WTC11 (cell line): ENCODE measurements around the gene KCNK7.

Experiments used
- CREB1 ChIP-seq: sonication (generic); formaldehyde crosslinking; IDR thresholded peaks from 2 replicates; pipeline ENCODE4 v1.8.0; 2023; ENCODE audit warnings: mild to moderate bottlenecking, missing genetic modification reagents
- ZNF232 ChIP-seq: sonication (generic); formaldehyde crosslinking; IDR thresholded peaks from 2 replicates; pipeline ENCODE4 v1.8.0; 2022; ENCODE audit warnings: mild to moderate bottlenecking, missing genetic modification reagents
- TF ChIP-seq, protein P1 (sequence below): fragments of 200-600 bp; IDR thresholded peaks from 2 replicates; pipeline ENCODE4 v1.8.0; 2022; ENCODE audit warnings: antibody characterized with exemption
- TF ChIP-seq, protein P2 (sequence below): sonication (generic); formaldehyde crosslinking; IDR thresholded peaks from 2 replicates; pipeline ENCODE4 v1.8.0; 2022; ENCODE audit warnings: mild to moderate bottlenecking, missing genetic modification reagents
- TF ChIP-seq, protein P3 (sequence below): sonication (generic); formaldehyde crosslinking; IDR thresholded peaks from 2 replicates; pipeline ENCODE4 v1.8.1; 2022; ENCODE audit warnings: mild to moderate bottlenecking, missing genetic modification reagents, moderate library complexity, borderline replicate concordance

DNA sequence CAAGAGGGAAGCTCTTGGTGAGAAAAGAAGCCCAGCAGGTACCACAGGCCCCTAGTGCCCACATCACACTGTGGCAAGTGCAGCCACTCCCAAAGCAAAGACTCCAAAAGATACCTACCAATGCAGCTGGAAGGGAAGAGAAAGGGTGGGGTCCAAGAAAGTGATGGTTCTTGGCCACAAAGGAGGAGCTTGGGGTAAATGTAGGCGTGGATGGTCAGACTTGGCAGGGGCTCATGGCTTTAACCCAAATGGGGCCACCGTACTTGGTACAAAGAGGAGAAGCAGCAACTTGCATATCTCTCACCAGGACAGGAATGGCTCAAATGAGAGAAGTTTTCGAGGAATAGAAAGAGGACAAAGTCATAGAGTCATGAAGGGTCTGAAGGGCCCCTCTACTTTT, 13.6 kb upstream of the KCNK7 start:
- TF ChIP-seq, protein P1, sequence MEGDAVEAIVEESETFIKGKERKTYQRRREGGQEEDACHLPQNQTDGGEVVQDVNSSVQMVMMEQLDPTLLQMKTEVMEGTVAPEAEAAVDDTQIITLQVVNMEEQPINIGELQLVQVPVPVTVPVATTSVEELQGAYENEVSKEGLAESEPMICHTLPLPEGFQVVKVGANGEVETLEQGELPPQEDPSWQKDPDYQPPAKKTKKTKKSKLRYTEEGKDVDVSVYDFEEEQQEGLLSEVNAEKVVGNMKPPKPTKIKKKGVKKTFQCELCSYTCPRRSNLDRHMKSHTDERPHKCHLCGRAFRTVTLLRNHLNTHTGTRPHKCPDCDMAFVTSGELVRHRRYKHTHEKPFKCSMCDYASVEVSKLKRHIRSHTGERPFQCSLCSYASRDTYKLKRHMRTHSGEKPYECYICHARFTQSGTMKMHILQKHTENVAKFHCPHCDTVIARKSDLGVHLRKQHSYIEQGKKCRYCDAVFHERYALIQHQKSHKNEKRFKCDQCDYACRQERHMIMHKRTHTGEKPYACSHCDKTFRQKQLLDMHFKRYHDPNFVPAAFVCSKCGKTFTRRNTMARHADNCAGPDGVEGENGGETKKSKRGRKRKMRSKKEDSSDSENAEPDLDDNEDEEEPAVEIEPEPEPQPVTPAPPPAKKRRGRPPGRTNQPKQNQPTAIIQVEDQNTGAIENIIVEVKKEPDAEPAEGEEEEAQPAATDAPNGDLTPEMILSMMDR, result no peak
- TF ChIP-seq, protein P2, sequence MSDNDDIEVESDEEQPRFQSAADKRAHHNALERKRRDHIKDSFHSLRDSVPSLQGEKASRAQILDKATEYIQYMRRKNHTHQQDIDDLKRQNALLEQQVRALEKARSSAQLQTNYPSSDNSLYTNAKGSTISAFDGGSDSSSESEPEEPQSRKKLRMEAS (CRISPR knock-in tag), result no peak
- TF ChIP-seq, protein P3, sequence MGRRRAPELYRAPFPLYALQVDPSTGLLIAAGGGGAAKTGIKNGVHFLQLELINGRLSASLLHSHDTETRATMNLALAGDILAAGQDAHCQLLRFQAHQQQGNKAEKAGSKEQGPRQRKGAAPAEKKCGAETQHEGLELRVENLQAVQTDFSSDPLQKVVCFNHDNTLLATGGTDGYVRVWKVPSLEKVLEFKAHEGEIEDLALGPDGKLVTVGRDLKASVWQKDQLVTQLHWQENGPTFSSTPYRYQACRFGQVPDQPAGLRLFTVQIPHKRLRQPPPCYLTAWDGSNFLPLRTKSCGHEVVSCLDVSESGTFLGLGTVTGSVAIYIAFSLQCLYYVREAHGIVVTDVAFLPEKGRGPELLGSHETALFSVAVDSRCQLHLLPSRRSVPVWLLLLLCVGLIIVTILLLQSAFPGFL, result no peak
- no peak for TF ChIP-seq ZNF232
- TF ChIP-seq CREB1, result no peak
